Ovary (tissue), 9 donors: ENCODE results near the gene TP53I3. TPM values are rescaled to one million over a fixed set of nuclear protein-coding genes. Genes with fewer than 3 reads are reported as not detected.

Source experiments
- DNase-seq, 5 donors: peaks; one replicate each; pipeline ENCODE4 v3.0.0-alpha.2; 2019 to 2020
- H3K27ac ChIP-seq, 2 donors: fragments of 200-600 bp; one replicate each; pipeline versions ENCODE4 v1.5.1 to v1.8.0; 2019 to 2022
- H3K27me3 ChIP-seq: fragments of 200-600 bp; one replicate; pipeline ENCODE4 v1.8.0; 2022
- H3K36me3 ChIP-seq: fragments of 200-600 bp; sonication (generic); one replicate; pipeline ENCODE4 v1.5.1; 2019
- H3K4me1 ChIP-seq: one replicate; pipeline ENCODE4 v1.8.1; 2013; ENCODE audit warnings: mild to moderate bottlenecking, moderate library complexity; ENCODE audit not compliant: insufficient read depth
- H3K4me3 ChIP-seq: fragments of 200-600 bp; sonication (generic); one replicate; pipeline ENCODE4 v1.5.1; 2017
- H3K9me3 ChIP-seq, 2 donors: fragments of 200-600 bp in 1 of 2; sonication (generic) in 1 of 2; one replicate each; pipeline versions ENCODE4 v1.5.1 to v1.8.1; 2013 to 2019; ENCODE audit warnings: mild to moderate bottlenecking in 1 of 2, moderate library complexity in 1 of 2
- EP300 ChIP-seq: sonication (generic); formaldehyde crosslinking; IDR thresholded peaks from one replicate; pipeline ENCODE4 v1.6.1; 2017; ENCODE audit warnings: antibody characterized with exemption
- POLR2A ChIP-seq: fragments of 450-650 bp; IDR thresholded peaks from one replicate; pipeline ENCODE4 v1.6.1; 2017; ENCODE audit warnings: antibody characterized with exemption, mild to moderate bottlenecking, moderate library complexity
- WGBS, 3 donors: extraction: QIAGEN DNeasy Blood & Tissue Kit in 1 of 3; methylation state at CpG; one replicate each; pipeline versions ENCODE4 v1.1.5 to v1.1.7; 2013 to 2017; 5-methylcytosine and 5-hydroxymethylcytosine counted together
- intact Hi-C, 4 donors: fragments of 100-400 bp; cut with DNase I; formaldehyde crosslinking; loops; one replicate each; pipeline versions ENCODE4 v1.11.0 to v1.15.1; 2022 to 2023
- polyA plus RNA-seq, 2 donors: library from polyadenylated mRNA; stranded (reverse); fragments of 200-250 nt in 1 of 2; fragments of 350-450 nt in 1 of 2; fragmentation: Illumina TruSeq in 1 of 2; extraction: RNeasy Lipid Tissue Mini Kit (QIAGEN cat#74804) in 1 of 2; gene quantifications; one replicate each; pipeline ENCODE4 v1.2.3, GENCODE V29; 2013 to 2014
- total RNA-seq, 7 donors: library from RNA; depleted of rRNA in 2 of 7; stranded (reverse); fragments of >200 nt in 2 of 7; fragmentation: NEBNext Ultra II Directional in 3 of 7; extraction: Animal tissue kit (Norgen Biotek cat#: 25700) in 3 of 7; gene quantifications; one replicate each; pipeline versions ENCODE4 v1.1.0 to v1.2.4, GENCODE V29; 2016 to 2023
- TF ChIP-seq, protein P1 (sequence below), 3 donors: fragments of 450-650 bp in 2 of 3; fragments of 200-600 bp in 1 of 3; IDR thresholded peaks; one replicate each; pipeline versions ENCODE4 v1.5.1 to v1.8.0; 2016 to 2022; ENCODE audit warnings: antibody characterized with exemption in 3 of 3, mild to moderate bottlenecking in 1 of 3
- donor health status: DM: no; HTN: no; CAD: no; lungs with moderate emphysema.
- donor health status: DM: no; HTN: no; CAD: no.
- donor health status: Bipolar disorder and iron deficiency.
- donor health status: DM: yes; HTN: yes; CAD: no.
- donor health status: DM: no; HTN: no; CAD: no.
- donor health status: DM: yes; HTN: yes; CAD: no.

Gene TP53I3
- total and polyA plus RNA-seq, 9 donors = 1.6 to 28.1 (median 10.3) TPM

DNA sequence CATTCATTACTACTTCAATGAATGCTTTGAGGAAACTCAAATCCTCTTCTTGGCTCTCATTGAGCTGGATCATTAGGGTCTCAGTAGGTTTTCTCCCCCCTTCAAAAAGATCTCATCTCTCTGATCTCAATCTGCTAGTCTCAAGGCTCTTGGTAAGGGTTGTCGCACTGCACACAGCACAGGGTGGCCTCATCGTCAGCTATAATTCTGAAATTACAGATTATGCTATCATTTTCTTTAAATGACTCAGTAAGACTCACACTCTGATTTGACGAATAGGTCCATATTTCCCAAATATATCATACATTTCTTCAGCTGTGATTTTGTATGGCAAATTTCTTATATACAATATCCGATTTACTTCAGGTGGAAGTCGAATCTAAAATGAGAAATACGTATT, 10.8 kb downstream of the TP53I3 start:
- H3K4me3 ChIP-seq = no peak overlapping the region
- H3K9me3 ChIP-seq = no peaks in the 10 kb centered on the region
- 86 to 90% (median 86%) methylated on average over 6 of the region's 6 CpGs for WGBS, 3 donors
- H3K27ac ChIP-seq = no peak overlapping the region
- DNase-seq = no peak
- intact Hi-C loops = no loop called here
- no peaks in the 10 kb centered on the region for H3K36me3 ChIP-seq
- no peak for TF ChIP-seq EP300
- TF ChIP-seq POLR2A = no peak
- TF ChIP-seq, protein P1, sequence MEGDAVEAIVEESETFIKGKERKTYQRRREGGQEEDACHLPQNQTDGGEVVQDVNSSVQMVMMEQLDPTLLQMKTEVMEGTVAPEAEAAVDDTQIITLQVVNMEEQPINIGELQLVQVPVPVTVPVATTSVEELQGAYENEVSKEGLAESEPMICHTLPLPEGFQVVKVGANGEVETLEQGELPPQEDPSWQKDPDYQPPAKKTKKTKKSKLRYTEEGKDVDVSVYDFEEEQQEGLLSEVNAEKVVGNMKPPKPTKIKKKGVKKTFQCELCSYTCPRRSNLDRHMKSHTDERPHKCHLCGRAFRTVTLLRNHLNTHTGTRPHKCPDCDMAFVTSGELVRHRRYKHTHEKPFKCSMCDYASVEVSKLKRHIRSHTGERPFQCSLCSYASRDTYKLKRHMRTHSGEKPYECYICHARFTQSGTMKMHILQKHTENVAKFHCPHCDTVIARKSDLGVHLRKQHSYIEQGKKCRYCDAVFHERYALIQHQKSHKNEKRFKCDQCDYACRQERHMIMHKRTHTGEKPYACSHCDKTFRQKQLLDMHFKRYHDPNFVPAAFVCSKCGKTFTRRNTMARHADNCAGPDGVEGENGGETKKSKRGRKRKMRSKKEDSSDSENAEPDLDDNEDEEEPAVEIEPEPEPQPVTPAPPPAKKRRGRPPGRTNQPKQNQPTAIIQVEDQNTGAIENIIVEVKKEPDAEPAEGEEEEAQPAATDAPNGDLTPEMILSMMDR (IDR thresholded peaks at IDR 0.05) = no peak
- no peaks in the 10 kb centered on the region for H3K27me3 ChIP-seq
- H3K4me1 ChIP-seq = peaks cover 2% of the 10 kb centered on the region

DNA sequence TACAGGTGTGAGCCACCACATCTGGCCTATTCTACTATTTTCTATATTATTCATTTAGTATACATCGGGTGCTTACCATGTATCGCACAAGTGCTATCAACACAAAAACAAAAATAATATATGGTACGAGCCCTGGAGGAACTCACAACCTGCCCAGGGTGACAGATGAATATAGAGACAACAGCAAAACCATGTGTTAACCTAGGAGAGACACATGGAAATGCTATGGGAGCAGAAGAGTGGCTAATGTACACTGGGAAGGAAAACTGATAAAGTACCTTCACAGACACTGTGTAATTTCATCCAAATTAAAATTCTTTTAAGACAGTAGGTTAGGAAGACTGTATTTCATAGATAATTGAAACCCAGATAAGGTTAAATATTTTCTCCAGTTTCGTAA, 12.4 kb downstream of the TP53I3 start:
- H3K27ac ChIP-seq = no peak overlapping the region
- H3K27me3 ChIP-seq = no peaks in the 10 kb centered on the region
- WGBS, 3 donors = 81 to 83% (median 82%) methylated on average over 4 of the region's 4 CpGs
- no peaks in the 10 kb centered on the region for H3K9me3 ChIP-seq
- H3K4me1 ChIP-seq = peaks cover 2% of the 10 kb centered on the region
- no peak for DNase-seq
- TF ChIP-seq EP300 (no peak), POLR2A (no peak)
- TF ChIP-seq, protein P1 (IDR thresholded peaks at IDR 0.05) = no peak
- intact Hi-C loops = no loop called here
- H3K4me3 ChIP-seq = no peak overlapping the region
- no peaks in the 10 kb centered on the region for H3K36me3 ChIP-seq

DNA sequence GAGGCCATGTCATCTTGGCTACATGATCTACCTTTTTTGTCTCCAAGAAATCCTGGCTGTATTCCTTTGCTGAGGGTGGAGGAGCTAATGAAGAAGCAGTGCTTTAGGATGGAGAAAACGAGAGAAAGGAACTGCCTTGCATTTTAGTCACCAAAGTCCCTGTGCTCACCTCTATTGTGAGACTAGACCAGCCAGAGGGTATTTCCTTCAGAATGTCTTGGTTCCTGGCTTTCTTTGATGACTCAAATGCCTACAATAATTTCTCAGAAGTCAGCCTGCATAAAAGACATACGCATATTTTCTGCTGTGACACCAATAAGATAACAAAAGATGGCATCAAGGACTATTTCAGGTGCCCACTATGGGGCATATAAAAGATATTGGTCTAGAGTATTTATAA, 19.3 kb downstream of the TP53I3 start:
- no peak for DNase-seq
- WGBS, 3 donors = 80 to 88% (median 81%) methylated on average over 2 of the region's 2 CpGs
- no peak overlapping the region for H3K4me3 ChIP-seq
- no peaks in the 10 kb centered on the region for H3K4me1 ChIP-seq
- no peaks in the 10 kb centered on the region for H3K36me3 ChIP-seq
- intact Hi-C loops = loop anchor here in 1 of 4 donors (1.0 kb wide), 1 partner anchor 42 kb away; no protein-coding TSS in a partner anchor
- H3K27ac ChIP-seq = no peak overlapping the region
- no peaks in the 10 kb centered on the region for H3K9me3 ChIP-seq
- no peaks in the 10 kb centered on the region for H3K27me3 ChIP-seq
- TF ChIP-seq, protein P1 (IDR thresholded peaks at IDR 0.05) = no peak
- no peak for TF ChIP-seq POLR2A
- no peak for TF ChIP-seq EP300

GRCh38 chr2:24058564-24059271, 25.9 kb downstream of the TP53I3 start:
- Histone ChIP-seq H3K36me3 (no peaks in the 10 kb centered on the region), H3K27ac (no peak overlapping the region), H3K27me3 (no peaks in the 10 kb centered on the region), H3K4me1 (no peaks in the 10 kb centered on the region), H3K9me3 (no peaks in the 10 kb centered on the region), H3K4me3 (no peak overlapping the region)
- 85 to 91% (median 88%) methylated on average over 4 of the region's 4 CpGs for WGBS, 3 donors
- intact Hi-C loops = no loop called here
- no peak for DNase-seq
- TF ChIP-seq, protein P1 (IDR thresholded peaks at IDR 0.05) = no peak
- TF ChIP-seq EP300 (no peak), POLR2A (no peak)
